Astrocyte of the spinal cord (primary cell): ENCODE data around the gene FTL.

ENCODE experiments used
- DNase-seq: peaks from one replicate; pipeline ENCODE4 v3.0.0; 2011; ENCODE audit warnings: low read depth, low spot score
- H3K4me3 ChIP-seq: 2 replicates; pipeline ENCODE4 v1.5.1; 2011; ENCODE audit warnings: low read depth, mild to moderate bottlenecking, low read length, moderate library complexity
- in situ Hi-C: cut with HindIII; loops from 2 replicates; pipeline ENCODE4 v1.10.0; 2017; ENCODE audit warnings: low sequenced_read_pairs
- TF ChIP-seq, protein P1 (sequence below): IDR thresholded peaks from 2 replicates; pipeline ENCODE4 v1.5.1; 2012; ENCODE audit warnings: low read depth, mild to moderate bottlenecking, low read length, inconsistent platforms

FTL gene

DNA sequence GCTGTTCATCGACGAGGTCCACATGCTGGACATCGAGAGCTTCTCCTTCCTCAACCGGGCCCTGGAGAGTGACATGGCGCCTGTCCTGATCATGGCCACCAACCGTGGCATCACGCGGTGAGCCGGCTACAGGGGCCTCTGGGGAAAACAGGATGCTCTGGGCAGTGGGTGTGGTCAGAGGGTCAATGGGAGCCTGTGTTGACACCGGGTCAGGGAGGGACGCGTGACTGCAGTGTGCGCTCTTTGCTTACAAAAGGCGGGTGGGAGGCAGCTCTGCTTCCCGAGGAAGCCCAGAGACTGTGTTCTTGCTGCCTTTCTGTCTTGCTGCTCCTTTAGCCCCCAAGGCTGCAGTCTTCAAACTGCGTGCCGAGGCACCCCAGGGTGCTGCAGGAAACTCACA lies 46.1 kb downstream of the FTL start:
- DNase-seq: no peak
- no peak overlapping the region for H3K4me3 ChIP-seq
- in situ Hi-C loops: no loop called here
- TF ChIP-seq, protein P1, sequence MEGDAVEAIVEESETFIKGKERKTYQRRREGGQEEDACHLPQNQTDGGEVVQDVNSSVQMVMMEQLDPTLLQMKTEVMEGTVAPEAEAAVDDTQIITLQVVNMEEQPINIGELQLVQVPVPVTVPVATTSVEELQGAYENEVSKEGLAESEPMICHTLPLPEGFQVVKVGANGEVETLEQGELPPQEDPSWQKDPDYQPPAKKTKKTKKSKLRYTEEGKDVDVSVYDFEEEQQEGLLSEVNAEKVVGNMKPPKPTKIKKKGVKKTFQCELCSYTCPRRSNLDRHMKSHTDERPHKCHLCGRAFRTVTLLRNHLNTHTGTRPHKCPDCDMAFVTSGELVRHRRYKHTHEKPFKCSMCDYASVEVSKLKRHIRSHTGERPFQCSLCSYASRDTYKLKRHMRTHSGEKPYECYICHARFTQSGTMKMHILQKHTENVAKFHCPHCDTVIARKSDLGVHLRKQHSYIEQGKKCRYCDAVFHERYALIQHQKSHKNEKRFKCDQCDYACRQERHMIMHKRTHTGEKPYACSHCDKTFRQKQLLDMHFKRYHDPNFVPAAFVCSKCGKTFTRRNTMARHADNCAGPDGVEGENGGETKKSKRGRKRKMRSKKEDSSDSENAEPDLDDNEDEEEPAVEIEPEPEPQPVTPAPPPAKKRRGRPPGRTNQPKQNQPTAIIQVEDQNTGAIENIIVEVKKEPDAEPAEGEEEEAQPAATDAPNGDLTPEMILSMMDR: no peak

DNA sequence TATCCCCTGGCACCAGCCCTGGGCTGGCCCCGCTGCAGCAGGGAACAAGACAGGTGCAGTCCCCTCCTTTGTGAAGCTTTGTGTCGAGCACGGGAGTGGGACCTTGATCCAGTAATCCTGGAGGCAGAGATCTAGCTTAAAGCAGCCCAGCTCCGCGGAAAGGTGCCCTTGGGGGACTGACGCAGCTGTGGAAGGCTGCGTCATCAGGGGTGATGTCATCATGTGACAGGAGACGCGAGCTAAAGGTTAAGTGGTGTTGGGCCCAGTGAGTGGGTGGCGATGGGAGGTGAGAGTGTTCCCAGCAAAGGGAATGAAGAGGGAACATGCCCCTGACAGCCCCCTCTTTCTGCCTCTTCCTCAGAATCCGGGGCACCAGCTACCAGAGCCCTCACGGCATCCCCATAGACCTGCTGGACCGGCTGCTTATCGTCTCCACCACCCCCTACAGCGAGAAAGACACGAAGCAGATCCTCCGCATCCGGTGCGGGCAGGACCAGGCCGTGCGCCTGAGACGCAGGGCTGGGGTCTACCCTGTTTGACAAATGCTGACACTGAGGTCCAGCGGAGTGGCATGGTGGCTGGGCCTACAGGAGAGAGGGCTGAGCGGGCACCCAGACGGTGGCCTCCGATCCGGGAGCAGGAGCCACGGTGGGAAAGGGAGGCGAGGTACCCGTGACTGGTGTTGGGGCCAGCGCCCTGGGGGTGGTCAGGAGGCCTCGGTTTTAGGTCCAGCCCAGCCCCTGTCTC lies 49.2 kb downstream of the FTL start:
- TF ChIP-seq, protein P1: no peak
- H3K4me3 ChIP-seq: no peak overlapping the region
- no peak for DNase-seq
- in situ Hi-C loops: no loop called here

DNA sequence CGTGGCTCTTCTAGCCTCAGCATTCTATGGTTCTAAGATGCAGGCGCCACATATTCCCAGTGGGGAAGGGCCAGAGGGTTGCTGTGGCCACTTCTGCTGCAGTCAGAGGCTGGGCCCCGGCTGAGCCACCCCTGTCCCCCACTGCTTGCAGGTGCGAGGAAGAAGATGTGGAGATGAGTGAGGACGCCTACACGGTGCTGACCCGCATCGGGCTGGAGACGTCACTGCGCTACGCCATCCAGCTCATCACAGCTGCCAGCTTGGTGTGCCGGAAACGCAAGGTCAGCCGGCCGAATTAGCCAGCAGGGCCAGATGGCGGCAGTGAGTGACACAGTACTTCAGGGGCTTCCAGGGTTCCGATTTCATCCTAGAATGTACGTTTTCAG lies 49.8 kb downstream of the FTL start:
- TF ChIP-seq, protein P1: no peak
- no peak overlapping the region for H3K4me3 ChIP-seq
- in situ Hi-C loops: no loop called here
- DNase-seq: no peak

DNA sequence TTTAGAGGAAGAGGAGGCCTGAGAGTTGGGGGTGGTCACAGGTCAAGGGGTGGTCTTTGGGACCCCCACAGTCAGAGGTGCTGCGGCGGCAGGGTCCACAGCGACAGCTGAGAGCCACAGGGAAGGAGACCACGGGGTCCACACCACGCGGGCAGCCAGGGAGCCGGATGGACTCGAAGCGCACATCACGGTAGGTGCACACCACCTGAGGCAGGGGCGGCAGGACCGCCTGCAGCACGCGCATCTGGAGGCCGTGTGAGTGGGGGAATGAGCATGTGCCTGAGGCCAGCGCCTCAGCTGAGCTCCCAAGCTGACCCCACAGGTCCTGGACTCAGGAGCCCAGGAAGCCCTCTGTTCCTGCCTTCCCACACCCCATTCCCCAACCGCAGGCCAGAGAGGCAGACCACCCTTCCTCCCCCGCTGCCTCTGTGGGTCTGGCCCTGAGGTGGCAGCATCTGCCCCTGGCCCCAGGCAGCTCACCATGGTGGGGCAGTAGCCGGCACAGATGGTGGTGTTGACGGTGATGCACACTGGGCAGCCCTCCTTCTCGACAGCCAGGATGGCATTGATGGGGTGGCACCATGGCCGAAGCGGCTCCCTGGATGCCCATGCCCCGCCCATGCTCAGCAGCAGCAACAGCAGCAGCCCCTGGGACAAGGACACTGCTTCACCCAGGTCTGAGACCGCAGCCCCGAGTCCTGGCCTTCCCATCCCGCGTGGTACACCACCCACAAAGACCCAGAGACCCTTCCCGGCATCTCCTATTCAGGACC lies 51.1 kb downstream of the FTL start:
- no peak for DNase-seq
- in situ Hi-C loops: no loop called here
- TF ChIP-seq, protein P1: no peak
- no peak overlapping the region for H3K4me3 ChIP-seq
